ENCODE measurements around the gene FBXO42.

Gene FBXO42

DNA sequence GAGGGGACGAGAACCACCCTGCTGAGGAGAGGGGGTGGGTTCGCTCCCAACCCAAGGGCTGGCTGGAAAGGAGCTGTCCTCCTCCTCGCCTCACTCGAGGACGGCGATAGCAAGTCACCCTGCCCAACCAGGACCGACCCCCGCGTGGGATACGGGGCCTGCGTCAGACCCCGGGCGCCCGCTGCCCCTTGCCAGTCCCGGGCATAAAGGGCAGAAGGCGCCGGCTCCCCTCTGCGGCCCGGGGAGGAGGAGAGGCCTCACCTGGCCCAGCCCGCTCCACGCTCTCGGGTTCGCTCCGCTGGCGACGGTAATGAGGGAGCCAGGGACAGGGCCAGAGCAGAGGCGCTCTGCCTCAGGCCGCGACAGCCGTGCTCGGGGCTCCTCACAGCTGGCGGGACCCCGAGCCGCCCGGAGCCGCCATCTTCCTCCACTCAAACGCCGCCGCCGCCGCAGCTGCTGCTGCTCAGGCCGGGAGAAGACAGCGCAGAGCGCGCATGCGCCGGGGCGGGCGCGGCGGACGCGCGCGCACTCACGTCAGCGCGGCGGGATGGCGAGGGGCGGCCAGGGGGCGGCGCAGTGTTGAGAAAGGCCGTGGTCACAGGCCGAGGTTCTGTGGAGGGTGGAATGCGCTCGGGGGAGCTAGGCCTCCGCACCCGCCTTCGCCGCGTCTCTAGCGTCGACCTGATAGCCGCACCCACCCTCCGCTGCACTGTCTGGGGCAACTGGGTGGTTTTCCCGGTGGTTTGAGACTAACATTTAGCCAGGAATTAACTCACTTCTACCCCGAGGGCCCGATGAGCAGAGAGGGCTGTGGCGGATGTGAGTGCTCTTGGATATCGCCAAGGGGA is at the start of gene FBXO42:
Gene FBXO42, minus strand, starts transcription at position 487 of the 848 bp plus-strand sequence. CDS start 37,062 bp downstream, outside the sequence.
- DNase-seq (ENCODE audit: low spot score), result peak; percentile 79

DNA sequence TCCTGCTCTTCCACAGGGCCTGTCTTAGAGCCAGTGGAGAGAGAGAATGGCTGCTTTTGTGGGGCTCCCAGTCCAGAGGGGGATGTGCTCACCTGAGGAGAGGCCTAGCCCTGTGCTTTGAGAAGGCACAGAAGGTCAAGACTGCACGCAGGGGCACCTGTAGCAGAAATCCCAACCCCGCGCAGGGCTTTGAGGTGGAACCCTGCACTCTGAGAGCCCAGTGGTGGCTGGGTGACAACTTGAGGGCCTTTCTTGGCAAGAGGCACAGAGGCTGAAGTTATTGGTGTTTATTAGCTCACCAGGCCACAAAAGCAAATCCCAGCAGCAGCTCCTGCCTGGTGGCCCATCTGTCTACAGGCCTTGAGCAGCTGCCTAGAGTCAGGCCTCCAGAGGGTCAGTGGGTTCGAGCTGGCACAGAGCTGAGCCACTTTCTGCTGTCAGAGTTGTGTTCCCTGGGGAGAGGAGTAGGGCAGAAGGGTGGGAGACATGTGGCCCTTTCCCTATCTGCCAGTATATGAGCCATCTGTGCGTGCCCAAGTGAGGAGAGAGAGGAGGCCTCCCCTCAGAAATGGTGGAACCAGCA is 46.2 kb upstream of the FBXO42 start:
- DNase-seq (ENCODE audit: low spot score), result no peak

DNA sequence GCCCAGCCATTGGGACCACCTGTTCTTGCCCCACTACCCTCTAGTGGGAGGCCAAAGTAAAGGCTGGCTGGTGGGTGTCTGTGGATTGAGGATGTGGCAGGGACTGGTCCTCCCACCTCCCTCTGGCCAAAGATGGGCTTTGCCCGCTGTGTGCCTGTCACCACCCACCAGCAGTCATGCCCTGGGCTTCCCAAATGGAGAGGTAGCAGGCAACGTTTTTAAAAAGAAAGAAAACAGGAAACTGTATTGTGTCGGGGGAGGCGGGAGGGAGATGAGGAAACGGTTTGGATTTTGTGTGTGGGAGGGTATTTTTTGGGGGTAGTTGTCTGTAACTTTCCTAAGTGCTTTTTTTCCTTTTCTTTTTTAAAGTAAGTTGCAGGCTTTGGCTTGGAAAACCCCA is 44.8 kb upstream of the FBXO42 start:
- no peak for DNase-seq (ENCODE audit: low spot score)

DNA sequence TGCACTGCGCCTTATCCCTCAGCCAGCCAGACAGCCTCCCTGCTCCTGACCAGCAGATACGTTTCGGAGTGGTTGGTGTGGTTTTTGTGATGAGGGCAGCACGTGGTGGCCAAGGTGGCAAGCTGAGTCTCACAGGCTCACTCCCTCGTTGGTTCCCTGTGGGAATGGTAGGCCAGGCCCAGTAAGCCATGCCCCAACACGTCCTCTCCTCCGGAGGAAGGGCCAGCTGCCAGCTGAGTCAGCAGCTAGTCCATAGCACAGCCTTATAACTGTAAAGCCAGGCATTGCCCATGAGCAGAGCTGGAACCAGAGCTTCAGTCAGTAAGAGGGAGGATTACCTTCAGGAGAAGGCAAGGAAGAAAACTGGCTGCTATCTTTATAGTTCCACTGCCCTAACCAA is 44.3 kb upstream of the FBXO42 start:
- no peak for DNase-seq (ENCODE audit: low spot score)

DNA sequence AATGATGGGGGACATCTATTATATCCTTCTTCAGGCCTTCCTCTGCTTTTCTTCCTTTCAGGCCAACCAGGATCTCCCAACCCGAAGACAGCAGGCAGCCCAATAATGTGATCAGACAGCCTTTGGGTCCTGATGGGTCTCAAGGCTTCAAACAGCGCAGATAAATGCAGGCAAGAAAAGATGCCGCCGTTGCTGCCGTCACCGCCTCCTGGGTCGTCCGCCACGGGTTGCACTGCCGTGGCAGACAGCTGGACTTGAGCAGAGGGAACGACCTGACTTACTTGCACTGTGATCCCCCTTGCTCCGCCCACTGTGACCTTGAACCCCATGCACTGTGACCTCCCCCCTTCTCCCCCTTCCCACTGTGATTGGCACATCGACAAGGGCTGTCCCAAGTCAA is 42.7 kb upstream of the FBXO42 start:
- no peak for DNase-seq (ENCODE audit: low spot score)

DNA sequence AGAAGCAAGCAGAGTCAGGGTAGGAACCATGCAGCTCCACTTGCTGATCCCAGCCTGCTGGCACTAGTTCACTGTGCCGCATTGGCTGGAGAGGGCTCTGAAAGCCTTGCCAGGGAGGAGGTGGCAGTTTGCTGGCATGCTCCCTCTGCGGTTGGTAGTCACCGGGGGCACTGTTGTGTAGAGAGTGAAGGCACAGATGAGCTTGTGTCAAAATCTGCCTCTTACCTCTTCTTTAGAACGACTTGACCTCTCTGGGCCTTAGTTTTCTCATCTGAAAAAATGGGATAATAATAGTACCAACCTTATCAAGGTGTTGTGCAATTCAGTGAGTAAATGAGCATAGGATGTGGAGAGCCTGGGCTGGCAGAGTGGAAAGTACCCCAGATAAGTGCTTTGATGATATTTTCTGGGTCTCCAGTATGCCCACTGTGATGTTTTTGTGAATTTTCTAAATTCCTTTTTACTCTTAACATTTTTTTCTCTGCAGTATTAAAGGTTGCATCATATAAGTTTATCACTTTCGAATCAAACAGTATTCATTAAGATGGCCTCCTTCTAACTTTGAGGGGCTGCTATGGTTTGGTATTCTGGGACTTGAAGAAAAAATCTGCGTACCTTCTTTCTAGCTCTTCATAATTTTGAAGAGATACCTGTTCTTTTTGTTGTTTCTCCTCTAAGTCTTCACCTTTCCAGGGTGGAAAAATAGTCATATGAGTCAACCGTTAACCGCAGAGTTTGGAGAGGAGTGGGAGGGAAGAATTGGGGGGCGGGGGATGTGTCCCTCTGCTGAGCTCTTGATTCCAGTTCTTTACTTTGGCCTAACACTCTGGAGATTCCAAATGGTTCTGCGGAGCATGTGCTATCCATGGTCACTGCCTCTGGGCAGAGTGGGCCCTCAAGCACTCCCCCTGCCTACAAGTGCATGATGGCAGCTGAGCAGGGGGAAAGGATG is 41.6 kb upstream of the FBXO42 start:
- DNase-seq (ENCODE audit: low spot score), result no peak

DNA sequence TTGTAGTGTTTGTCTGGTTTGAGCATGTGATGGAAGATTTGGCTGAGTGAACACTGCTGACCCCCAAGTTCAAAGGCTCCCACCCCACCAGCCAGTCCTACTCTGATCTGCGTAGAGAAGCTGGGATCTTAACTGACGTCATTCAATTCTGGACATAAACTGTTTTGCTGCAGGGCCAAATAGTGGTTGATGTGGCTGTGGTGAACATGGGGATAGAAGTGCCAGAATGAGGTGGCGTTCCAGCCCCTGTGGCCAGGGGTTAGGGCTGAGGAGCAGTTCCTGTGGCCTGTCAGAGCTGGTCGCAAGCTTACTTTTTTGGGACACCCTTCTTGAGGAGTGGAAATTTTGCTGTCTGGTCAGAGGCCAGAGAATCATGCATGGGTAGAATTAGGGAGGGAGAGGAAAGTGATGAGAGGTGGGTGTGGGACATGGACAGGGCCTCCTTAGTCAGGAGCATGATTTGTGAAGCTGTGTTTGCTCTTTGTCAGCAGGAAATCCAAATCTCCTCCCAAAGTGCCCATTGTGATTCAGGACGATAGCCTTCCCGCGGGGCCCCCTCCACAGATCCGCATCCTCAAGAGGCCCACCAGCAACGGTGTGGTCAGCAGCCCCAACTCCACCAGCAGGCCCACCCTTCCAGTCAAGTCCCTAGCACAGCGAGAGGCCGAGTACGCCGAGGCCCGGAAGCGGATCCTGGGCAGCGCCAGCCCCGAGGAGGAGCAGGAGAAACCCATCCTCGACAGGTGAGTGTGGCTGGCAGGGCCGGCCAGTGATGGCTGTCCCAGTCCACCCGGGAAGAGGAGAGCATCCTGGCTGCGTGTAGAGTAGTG is 40.7 kb upstream of the FBXO42 start:
- DNase-seq (ENCODE audit: low spot score), result no peak

DNA sequence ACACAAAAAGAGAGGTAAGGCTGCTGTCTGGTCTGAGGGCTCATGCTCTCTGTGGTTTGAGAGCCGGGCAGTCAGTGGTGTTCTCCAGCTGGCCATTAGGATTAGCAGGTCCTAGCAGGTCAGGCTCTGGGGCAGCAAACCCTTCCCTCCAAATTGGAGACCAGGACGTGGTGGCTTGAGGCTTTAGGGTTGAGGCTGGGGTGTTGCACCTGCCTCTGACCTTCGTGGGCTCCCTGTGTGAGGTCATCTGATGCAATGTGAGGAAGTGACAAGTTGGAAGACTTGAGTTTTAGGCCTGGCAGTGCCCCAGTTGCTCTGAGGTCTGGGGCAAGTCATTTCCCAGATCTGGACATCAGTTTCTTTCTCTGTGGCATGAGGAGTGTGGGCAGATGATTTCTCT is 39.1 kb upstream of the FBXO42 start:
- no peak for DNase-seq (ENCODE audit: low spot score)

DNA sequence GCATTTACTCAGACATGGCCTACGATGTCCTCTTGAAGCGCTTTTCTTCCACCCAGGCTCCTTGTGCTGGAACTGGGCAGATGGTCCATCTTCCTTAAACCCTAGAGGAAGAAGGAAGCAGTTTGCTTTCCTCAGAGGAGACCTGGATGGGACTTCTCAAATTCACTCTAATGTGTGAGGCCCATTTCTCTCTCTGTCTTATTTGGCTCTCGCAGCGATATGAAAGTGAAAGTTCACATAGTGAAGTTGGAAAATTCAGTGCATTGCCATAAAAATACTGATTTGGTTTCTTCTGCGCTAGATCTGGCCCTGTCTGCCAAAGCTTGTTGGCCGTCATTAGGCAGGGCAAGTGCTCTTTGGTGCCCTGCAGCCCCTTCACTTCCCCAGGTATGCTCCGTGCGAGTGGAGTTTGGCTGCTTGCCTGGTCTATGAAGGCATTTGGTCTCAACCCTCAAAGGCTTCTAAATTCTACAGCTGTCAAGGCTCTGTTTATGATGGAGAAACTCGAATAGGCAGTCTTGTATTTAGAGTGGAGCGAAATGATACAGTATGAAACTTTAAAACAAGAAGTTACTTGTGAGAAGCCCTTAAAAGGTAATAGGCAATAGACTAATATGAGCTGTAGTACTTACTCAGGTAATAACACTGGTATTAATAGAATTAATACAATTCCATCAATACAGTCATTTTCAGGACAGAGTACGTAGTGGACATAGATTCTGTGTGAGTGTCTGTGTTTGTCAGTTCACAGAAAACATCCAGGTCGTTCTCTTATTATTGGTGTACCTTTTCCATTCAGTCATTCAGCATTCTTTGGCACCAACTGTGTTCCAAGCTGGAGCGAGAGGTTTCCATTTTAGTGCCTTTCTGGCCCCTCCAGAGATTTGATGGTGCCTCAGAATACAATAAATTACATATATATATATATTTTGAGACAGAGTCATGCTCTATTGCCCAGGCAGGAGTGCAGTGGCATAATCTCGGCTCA is 35.2 kb upstream of the FBXO42 start:
- DNase-seq (ENCODE audit: low spot score), result no peak

DNA sequence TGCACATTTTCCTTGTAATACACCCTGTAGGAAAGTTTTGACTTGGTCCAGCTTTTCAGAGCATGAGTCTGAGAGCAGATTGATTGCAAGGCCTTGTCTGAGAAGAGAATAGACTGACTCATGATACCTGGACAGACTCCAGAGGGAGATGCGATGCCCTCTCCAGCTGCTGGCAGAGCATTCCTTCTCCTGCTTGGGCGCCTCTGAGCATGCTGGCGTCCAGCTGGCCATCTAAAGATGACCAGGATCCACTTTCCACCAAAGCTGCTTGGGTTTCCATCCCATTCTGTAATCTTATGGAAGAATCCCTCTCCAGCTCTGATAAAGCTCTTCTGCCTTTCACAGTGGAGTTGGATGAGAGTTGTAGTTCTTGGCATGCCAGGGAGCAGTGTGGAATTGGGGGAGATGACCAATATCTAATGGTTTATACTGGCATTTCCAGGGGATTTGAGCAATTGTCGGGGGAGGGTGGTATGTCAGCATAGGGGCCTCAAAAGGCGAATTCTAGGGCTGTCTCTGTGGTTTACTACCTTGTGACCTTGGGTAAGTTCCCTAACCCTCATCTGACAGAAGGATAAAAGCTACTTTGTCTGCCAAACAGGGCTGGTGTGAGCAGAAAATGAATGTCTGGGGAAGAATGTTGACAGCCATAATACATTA is 34.3 kb upstream of the FBXO42 start:
- no peak for DNase-seq (ENCODE audit: low spot score)

DNA sequence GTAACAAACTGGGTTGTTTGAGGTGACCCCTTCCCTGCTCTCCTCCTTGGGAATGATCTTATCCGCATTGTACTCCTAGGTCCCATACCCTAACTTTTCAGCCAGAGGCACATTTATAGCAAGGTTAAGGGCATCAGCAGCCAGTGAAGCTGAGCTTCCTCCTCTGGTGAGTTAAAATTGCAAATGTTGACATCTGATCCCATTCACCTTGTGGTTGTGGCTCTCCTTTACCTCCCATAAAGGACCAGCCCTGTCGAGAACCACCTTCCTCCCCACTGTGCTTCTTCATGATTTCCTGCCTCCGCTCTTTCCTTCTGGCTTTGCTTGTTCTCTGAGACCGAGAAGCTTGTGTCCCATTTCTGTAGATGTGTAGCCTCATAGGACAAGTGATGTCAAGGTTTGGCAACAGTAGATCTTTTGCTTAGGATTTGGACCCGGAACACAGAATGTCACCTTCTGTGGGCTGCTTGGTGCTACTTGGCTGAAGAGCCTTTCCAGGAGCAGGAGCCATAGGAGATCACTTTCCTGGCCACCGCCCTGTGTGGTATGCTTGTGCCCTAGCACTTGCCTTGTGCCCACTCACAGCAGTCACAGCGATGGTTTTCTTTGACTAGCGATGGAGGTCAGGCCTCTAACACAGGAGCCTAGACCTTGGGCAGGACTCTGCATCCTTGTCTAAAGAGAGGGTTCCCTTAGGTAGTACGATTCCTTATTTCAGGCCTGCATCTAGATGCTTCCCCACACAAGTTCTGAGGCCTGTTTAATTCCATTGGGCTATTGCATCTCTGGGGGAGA is 33.6 kb upstream of the FBXO42 start:
- no peak for DNase-seq (ENCODE audit: low spot score)

DNA sequence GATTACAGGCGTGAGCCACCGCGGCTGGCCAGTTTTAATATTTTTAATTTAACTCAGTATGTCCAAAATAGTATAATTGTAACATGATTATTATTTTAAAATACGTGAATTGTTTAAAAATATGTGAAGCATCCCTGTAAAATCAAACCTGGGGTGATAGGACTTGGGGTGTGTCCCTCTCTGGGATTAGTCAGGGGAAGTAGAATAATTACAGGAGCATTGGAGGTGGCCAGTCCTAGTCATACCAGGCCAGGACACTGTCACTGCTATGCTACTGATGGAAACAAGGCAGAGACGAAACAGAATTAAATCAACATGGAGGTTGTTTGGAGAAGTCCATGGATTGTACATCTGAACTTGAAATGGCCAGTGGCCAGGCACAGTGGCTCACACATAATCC is 31.6 kb upstream of the FBXO42 start:
- no peak for DNase-seq (ENCODE audit: low spot score)

DNA sequence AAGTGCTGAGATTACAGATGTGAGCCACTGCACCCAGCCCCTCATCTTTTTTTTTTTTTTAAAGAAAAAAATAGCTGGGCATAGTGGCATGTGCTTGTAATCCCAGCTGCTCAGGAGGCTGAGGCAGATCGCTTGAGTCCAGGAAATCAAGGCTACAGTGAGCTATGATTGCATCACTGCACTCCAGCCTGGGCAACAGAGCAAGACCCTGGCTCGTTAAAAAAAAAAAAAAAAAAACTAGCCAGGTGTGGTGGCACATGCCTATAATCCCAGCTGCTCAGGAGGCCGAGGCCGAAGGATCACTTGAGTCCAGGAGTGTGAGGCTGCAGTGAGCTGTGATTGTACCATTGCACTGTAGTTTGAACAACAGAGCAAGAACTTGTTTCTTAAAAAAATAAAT is 28.6 kb upstream of the FBXO42 start:
- DNase-seq (ENCODE audit: low spot score), result no peak

DNA sequence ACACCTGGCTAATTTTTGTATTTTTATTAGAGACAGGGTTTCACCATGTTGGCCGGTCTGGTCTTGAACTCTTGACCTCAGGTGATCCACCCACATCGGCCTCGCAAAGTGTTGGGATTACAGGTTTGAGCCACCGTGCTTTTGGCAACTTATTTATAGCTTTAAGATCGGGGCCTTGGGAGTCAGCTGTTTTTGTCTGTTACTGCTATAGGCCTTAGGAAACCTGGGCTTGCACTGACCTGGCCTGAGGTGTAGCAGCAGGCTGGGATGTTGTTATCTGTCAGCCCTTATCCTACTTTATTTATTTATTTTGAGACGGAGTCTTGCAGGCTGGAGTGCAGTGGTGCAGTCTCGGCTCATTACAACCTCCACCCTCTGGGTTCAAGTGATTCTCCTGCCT is 26.2 kb upstream of the FBXO42 start:
- no peak for DNase-seq (ENCODE audit: low spot score)

DNA sequence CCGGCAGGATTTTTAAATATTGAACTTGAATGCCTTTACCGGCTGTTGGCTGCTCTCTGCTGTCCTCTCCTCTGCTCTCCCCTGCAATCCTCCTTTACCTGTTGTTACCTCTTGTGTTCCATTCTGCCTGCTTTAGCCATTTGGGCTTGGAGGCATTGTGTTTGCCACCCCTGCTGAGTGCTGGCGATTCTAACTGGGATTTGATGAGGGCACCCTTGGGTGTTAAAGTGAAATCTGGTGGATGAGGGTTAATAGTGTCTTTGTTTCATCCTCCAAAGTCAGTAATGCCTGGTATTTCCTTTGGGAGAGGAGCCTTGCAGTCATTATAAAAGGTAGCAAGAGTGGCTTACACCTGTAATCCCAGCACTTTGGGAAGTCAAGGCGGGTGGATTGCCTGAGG is 24.7 kb upstream of the FBXO42 start:
- DNase-seq (ENCODE audit: low spot score), result no peak

DNA sequence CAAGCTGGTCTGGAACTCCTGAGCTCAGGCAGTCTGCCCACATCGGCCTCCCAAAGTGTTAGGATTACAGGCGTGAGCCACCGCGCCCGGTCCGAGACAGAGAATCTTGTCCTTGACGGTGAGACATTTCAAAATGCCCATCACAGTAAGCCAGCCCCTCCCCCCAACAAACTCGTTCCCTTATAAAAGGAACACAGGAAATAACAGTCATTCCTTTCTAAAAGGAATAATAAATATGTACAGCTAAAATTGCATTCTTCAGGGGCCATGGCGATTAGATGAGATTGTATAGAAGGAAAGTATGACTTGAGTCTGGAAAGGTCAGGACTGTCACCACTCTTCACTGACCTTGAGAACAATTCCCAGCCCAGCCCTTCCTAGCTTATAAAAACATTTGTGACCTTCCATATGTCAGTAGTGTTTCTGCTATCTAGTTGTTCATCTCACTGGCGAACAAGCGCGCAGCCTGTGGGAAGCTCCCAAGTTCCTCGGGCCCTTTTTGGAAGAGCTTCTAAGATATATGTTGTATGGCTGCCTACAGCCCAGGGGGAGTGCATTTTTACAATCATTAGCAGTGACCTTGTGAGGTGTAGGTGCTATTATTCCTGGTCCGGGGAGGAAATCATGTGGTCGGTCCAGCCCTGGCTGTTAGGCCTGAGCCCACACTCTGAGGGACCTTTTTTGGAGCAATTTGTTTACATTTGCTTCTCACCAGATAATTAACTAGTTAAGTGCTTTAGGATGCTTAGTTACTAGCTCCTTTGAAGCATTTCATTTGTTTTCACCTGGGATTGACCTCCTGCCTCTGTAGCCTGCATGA is 23.5 kb upstream of the FBXO42 start:
- DNase-seq (ENCODE audit: low spot score), result no peak

DNA sequence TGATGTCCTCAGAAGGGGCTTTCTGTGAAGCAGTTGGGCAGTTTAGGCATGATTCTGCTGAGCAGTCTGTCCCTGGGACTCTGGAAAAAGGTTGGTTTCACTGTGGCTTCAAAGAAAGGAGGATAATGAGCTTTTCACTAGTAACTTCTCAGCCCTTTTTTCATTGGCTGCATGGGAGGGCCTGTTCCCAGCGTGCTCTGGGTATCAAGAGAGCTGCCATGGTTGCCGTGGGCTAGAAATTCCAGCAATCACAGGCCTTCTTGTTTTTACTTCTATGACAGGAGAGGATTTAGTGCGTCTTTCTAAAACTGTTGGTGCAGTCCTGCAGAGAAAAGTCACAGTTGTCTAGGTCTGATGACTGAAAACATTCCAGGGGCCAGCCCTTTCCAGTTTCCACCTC is 22.0 kb upstream of the FBXO42 start:
- no peak for DNase-seq (ENCODE audit: low spot score)

Measured in HuH-7 (cell line).